ENCODE results near the gene TLR7. TPM values are rescaled to one million over a fixed set of nuclear protein-coding genes. Genes with fewer than 3 reads are reported as not detected.

TLR7 gene
- total RNA-seq, 2 donors from 2014 or later, result 0.57 to 1.6 TPM

- TF ChIP-seq POLR2AphosphoS5 (IDR thresholded peaks at IDR 0.05) (no peak), CTCF (IDR thresholded peaks at IDR 0.05) (no peak), POLR2A (IDR thresholded peaks at IDR 0.05) (no peak)
- Histone ChIP-seq H3K9me3 (no peaks in the 10 kb centered on the region), H3K36me3 (no peaks in the 10 kb centered on the region), H3K4me1 (replicated peaks) (no peaks in the 10 kb centered on the region), H3K27ac (no peak overlapping the region), H3K27me3 (replicated peaks; ENCODE audit: insufficient read depth) (no peaks in the 10 kb centered on the region), H3K4me3 (no peak overlapping the region)
- DNase-seq (ENCODE audit: low spot score), result no peak
- intact Hi-C loops (cut with DNase I), result no loop called here
- 75% methylated on average over 5 of the region's 5 CpGs for WGBS
Measured at GRCh38 chrX:12912791-12913482, 46.1 kb downstream of the TLR7 start.

DNA sequence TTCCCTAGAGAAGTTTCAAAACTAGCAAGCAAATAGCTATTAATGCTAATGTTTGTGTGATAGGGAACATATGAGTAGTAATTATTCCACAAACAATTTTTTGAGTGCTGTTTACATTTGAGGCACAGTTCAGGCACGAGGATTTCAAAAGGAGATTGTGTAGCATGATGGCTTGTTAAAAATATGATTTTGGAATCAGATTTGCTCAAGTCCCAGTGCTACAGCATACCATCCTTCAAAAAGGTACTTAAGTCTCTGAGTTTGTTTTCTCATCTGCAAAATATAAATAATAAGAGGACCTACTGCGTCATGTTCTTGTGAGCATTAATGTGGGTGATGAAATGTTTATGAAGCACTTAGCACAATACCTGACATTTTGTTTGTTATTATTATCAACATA lies 50.9 kb downstream of the TLR7 start:
- TF ChIP-seq POLR2A (IDR thresholded peaks at IDR 0.05), result no peak
- TF ChIP-seq CTCF (IDR thresholded peaks at IDR 0.05), result no peak
- TF ChIP-seq POLR2AphosphoS5 (IDR thresholded peaks at IDR 0.05), result no peak
- H3K36me3 ChIP-seq, result no peaks in the 10 kb centered on the region
- intact Hi-C loops (cut with DNase I), result no loop called here
- no peak for DNase-seq (ENCODE audit: low spot score)
- H3K4me3 ChIP-seq, result no peak overlapping the region
- no peak overlapping the region for H3K27ac ChIP-seq
- 52% methylated on average over 2 of the region's 2 CpGs for WGBS
- no peaks in the 10 kb centered on the region for H3K4me1 ChIP-seq (replicated peaks)
- no peaks in the 10 kb centered on the region for H3K27me3 ChIP-seq (replicated peaks; ENCODE audit: insufficient read depth)
- no peaks in the 10 kb centered on the region for H3K9me3 ChIP-seq

GRCh38 chrX:12919051-12919450 lies 52.2 kb downstream of the TLR7 start:
- no peaks in the 10 kb centered on the region for H3K27me3 ChIP-seq (replicated peaks; ENCODE audit: insufficient read depth)
- H3K27ac ChIP-seq, result no peak overlapping the region
- TF ChIP-seq POLR2AphosphoS5 (IDR thresholded peaks at IDR 0.05) (no peak), POLR2A (IDR thresholded peaks at IDR 0.05) (no peak), CTCF (IDR thresholded peaks at IDR 0.05) (no peak)
- H3K4me3 ChIP-seq, result no peak overlapping the region
- WGBS, result 77% methylated on average over 10 of the region's 10 CpGs
- H3K9me3 ChIP-seq, result no peaks in the 10 kb centered on the region
- no peak for DNase-seq (ENCODE audit: low spot score)
- H3K4me1 ChIP-seq (replicated peaks), result no peaks in the 10 kb centered on the region
- no peaks in the 10 kb centered on the region for H3K36me3 ChIP-seq
- intact Hi-C loops (cut with DNase I), result no loop called here

- Histone ChIP-seq H3K4me1 (replicated peaks) (no peaks in the 10 kb centered on the region), H3K27me3 (replicated peaks; ENCODE audit: insufficient read depth) (no peaks in the 10 kb centered on the region), H3K36me3 (no peaks in the 10 kb centered on the region), H3K9me3 (no peaks in the 10 kb centered on the region), H3K4me3 (no peak overlapping the region), H3K27ac (no peak overlapping the region)
- WGBS, result 92% methylated on average over 8 of the region's 8 CpGs
- no peak for TF ChIP-seq POLR2A (IDR thresholded peaks at IDR 0.05)
- TF ChIP-seq CTCF (IDR thresholded peaks at IDR 0.05), result no peak
- TF ChIP-seq POLR2AphosphoS5 (IDR thresholded peaks at IDR 0.05), result no peak
- no peak for DNase-seq (ENCODE audit: low spot score)
- intact Hi-C loops (cut with DNase I), result no loop called here
Measured at GRCh38 chrX:12919620-12920019, 52.7 kb downstream of the TLR7 start.

DNA sequence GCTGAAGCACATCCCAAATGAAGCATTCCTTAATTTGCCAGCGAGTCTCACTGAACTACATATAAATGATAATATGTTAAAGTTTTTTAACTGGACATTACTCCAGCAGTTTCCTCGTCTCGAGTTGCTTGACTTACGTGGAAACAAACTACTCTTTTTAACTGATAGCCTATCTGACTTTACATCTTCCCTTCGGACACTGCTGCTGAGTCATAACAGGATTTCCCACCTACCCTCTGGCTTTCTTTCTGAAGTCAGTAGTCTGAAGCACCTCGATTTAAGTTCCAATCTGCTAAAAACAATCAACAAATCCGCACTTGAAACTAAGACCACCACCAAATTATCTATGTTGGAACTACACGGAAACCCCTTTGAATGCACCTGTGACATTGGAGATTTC lies 54.1 kb downstream of the TLR7 start:
- Histone ChIP-seq H3K27ac (no peak overlapping the region), H3K36me3 (no peaks in the 10 kb centered on the region)

More for the DNA sequence above, 54.1 kb downstream of the TLR7 start:
- WGBS, result 69% methylated on average over 8 of the region's 8 CpGs
- intact Hi-C loops (cut with DNase I), result no loop called here
- H3K27me3 ChIP-seq (replicated peaks; ENCODE audit: insufficient read depth), result no peaks in the 10 kb centered on the region
- H3K4me1 ChIP-seq (replicated peaks), result no peaks in the 10 kb centered on the region
- TF ChIP-seq CTCF (IDR thresholded peaks at IDR 0.05), result no peak
- no peak for TF ChIP-seq POLR2AphosphoS5 (IDR thresholded peaks at IDR 0.05)
- no peak for TF ChIP-seq POLR2A (IDR thresholded peaks at IDR 0.05)
- no peak overlapping the region for H3K4me3 ChIP-seq
- no peaks in the 10 kb centered on the region for H3K9me3 ChIP-seq
- DNase-seq (ENCODE audit: low spot score), result no peak
